Activated CD4-positive, alpha-beta T cell treated with anti-CD3 and anti-CD28 coated beads for 48 hours (primary cell): ENCODE data around the gene GMDS.

Experiments
- DNase-seq: peaks from one replicate; pipeline ENCODE4 v3.0.0-alpha.2; 2020

The GMDS gene

DNA sequence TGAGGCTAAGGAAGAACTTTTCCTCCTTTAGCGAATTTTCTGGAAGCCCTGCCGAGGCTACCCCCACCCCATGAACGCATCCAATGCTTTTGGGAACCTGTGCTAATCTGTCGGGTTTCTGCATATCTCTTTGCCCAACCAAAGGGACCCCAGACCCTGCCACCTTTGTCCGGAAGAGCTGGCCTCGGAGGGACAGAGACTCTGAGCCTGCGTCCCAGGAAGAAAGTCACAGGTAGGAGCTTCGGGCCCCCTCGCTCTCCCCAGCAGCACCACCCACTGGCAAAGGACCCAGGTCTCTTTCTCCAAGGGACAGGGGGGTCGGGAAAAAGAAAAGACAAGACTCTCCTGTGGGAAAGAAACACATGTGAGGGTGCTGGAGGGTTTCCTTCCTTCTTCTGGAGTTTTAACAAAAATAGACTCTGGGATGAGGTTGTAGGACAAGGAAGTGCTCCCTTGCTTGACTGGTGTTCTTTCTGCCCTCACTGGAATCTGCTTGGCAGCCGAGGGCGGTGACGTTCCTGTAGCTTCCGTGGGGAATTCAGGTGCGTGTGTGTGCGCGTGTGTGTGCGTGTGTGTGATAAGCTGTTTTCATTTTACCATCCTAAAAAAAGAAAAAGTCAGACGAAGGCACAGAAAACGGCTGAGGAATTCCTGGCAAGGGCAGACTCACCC lies 652.0 kb downstream of the GMDS start:
- no peak for DNase-seq

- DNase-seq: no peak
These were observed 652.6 kb downstream of the GMDS start for GRCh38 chr6:1592852-1593251.

DNA sequence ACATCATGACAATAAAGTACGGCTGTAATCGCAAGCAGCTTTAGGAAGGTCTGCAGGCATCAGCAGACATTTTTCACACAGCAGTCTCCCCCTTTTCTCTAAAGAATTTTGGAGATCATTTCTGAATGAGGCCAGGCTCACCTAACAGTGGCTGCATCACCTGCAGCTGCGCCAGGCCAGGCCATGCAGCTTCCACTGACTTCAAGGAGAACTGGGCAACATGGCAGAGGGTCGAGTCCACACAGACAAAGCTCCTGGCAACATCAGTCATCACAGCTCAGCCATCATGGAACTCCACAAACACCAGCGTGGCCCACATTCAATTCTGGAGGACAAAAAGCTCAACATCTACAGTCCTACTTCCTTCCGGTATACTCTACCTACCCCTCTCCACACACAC lies 653.5 kb downstream of the GMDS start:
- no peak for DNase-seq

- no peak for DNase-seq
These were observed 654.2 kb downstream of the GMDS start for GRCh38 chr6:1591243-1591642.

DNA sequence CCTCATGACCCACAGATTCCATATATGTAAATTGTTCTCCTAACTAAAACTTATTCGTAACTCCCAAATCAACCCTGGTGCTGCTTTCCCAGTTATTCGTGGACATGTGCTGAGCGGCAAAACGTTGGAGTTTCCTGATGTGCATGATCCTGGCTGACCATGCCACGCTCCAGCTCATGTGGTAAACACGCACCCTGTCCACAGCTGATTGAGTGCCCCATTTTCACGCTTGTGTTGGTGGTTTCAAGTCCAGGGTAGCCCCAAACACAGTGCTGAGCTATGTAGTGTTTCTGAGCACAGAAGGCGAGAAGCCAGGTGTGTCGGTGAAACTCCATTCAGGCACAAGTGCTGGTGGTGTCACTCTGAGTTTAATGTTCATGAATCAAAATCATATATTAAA lies 654.8 kb downstream of the GMDS start:
- DNase-seq: no peak

GRCh38 chr6:1589208-1589607 lies 656.2 kb downstream of the GMDS start:
- no peak for DNase-seq

DNA sequence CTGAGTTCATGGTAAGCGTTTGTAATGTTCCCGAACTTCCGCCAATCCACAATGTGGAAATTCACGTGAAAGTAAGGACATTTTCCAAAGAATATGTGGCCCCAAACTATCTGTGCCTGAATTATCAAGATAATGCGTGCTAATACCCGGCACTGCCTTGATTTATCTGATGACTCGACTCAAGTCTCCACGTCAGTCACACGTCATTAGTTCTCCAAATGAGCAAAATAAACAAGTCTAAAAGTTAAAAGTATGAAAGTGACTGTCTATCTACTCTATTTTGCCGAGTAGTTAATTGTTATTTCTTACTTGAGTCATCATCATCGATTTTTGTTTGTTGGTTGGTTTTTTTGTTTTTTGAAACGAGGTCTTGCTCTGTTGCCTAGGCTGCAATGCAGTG lies 657.4 kb downstream of the GMDS start:
- DNase-seq: no peak

GRCh38 chr6:1587546-1587945 lies 657.9 kb downstream of the GMDS start:
- DNase-seq: no peak

DNA sequence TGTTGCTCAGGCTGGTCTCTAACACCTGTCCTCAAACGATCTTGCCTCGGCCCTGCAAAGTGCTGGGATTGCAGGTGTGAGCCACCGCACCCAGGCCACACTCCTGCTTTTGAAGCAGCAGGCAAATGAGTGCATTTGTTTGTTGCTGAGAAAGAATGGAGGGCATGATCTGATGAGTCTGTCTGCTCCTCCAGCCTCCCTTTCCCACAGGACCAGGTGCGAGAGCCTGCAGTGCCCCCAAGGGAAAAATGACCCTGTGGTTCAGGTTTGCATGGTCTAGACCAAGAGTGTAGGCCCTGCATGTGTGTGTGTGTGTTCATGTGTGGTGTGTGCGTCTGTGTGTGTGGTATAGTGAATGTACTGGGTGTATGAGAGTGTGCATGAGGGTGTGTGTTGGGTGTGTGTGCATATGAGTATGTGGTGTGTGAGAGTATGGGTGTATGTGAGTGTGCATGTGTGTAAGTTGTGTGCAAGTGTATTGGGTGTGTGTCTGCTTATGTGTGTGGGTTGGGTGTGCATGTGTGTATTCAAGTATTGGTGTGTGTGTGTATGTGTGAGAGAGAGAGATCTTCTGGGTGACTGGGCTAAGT lies 658.4 kb downstream of the GMDS start:
- no peak for DNase-seq

- no peak for DNase-seq
These were observed 659.1 kb downstream of the GMDS start for GRCh38 chr6:1586256-1586655.

DNA sequence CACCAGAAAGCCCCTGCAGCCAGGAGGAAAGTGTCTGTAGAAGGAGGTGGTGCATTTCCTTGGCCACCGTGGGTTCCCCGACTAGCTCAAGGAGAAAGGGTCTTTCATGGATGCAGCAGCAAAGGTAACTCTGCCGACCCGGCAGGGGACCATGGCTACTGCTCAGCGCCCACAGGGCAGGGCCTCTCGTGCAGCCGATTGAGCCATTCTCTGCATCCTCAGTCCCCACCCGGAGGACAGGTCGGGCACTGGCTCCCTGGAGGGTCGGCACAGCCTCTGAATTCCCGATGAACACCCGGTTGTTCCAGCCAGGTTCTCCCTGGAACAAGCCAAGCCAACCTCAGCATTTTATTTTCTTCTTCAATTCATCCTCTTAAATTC lies 659.7 kb downstream of the GMDS start:
- no peak for DNase-seq

DNA sequence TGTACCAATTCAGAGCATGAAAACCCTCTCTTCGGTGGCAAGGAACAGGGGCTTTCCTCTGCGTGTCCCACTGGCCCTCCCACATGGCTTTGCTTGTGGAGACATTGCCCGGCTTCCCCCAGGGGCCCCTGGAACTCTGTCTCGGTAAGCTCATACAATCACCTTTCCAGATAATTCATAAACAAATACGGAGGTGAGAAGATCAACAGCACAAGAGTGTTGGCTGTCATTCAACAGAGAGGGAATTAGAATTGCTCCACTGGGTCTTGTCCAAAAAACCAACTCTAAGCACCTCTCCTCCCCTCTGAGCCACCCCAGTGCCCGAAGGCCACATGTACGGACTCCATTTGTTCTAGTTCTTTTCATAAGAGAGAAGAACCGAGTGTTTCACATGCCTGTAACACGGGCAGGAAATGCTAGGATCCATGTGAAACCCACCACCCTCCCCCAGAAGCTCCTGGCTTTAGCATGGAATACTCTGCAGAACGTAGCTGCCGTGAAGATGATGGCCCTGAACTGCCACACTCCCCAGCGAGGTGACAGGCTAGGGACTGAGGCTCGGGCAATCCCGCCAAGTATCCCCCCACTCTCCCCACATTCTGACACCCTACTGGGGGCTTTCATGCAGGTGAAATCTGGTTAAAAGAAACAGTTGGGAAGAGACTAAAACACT lies 660.3 kb downstream of the GMDS start:
- DNase-seq: no peak

GRCh38 chr6:1584146-1584545 lies 661.3 kb downstream of the GMDS start:
- DNase-seq: no peak

GRCh38 chr6:1581120-1581991 lies 664.0 kb downstream of the GMDS start:
- no peak for DNase-seq

DNA sequence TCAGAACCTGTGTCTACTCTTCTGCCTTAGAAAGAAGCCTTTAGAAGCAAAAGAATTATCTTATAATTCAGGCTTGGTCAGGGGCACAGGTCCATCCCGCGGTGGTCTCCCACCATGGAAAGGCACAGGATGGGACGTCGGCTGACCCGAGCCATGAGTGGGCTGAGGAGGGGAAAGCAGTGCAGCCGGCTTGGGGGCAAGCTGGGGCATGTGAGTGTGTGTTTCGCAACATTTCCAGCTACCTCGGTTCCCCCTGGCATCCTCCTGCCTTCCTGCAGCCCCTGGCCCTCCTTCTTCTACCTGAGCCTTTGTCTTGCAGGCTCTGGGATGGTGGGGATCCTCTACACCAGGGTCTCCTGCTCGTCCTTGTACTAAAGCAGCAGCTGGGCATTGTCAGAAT lies 664.8 kb downstream of the GMDS start:
- no peak for DNase-seq

- DNase-seq: no peak
These were observed 665.3 kb downstream of the GMDS start for GRCh38 chr6:1580109-1580508.

GRCh38 chr6:1579096-1579495 lies 666.3 kb downstream of the GMDS start:
- DNase-seq: no peak

GRCh38 chr6:1577896-1578745 lies 667.3 kb downstream of the GMDS start:
- no peak for DNase-seq

- no peak for DNase-seq
These were observed 668.2 kb downstream of the GMDS start for GRCh38 chr6:1577146-1577680.

GRCh38 chr6:1576711-1577110 lies 668.7 kb downstream of the GMDS start:
- DNase-seq: no peak

GRCh38 chr6:1576166-1576565 lies 669.2 kb downstream of the GMDS start:
- no peak for DNase-seq
